ENCODE measurements around the gene NOP16. TPM values are rescaled to one million over a fixed set of nuclear protein-coding genes. Genes with fewer than 3 reads are reported as not detected.

NOP16 gene
- total and polyA plus RNA-seq, 2 of the 13 experiments (the other 11 are each of a cell fraction or from before 2014, with no cell fraction given) = 43.3 to 48.4 TPM

- H3K9me3 ChIP-seq (ENCODE audit: low read length) = no peaks in the 10 kb centered on the region
- FAIRE-seq (no peak), ATAC-seq (no peak), DNase-seq (ENCODE audit: low spot score) (no peak)
- no peak overlapping the region for H3K4me3 ChIP-seq (replicated peaks in 1 of 3; ENCODE audit: insufficient read depth in 1 of 3, low read depth in 2 of 3, low read length in 3 of 3)
- intact Hi-C loops (cut with micrococcal nuclease; ENCODE audit: unreplicated experiment) (no loop called here), in situ Hi-C loops (cut with HindIII; ENCODE audit: extremely low pct_ligation_motif_present, low pct_unique_long_range_greater_than_20kb) (no loop called here)
- TF ChIP-seq CCDC6 (CRISPR knock-in tag; IDR thresholded peaks at IDR 0.05) (no peak), ZNF276 (CRISPR knock-in tag; IDR thresholded peaks at IDR 0.05; ENCODE audit: low read depth) (no peak)
- ChIA-PET POLR2A (interaction anchor here (0.7 to 1.1 kb wide), 2 partner anchors 11 to 137 kb away, joined by 3 read pairs; partner anchors contain the start of gene RNF44), CTCF (ENCODE audit: low intra/inter-chr PET ratio, low total read pairs) (no interaction called here)
- WGBS (ENCODE audit: low lambda C conversion rate) = 93% methylated on average over 14 of the region's 17 CpGs
- no TSS peak for BruUV-seq (replicated peaks)
- 0 out of 5 replicates have a peak, but pooled peaks cover 0 to 2% of the 10 kb centered on the region in 2 experiments for H3K36me3 ChIP-seq (replicated peaks in 1 of 2; ENCODE audit: control insufficient read depth in 1 of 2, insufficient read depth in 2 of 2, low read length in 2 of 2)
- no peaks in the 10 kb centered on the region for H3K27me3 ChIP-seq (ENCODE audit: control insufficient read depth in 1 of 2, insufficient read depth in 2 of 2, low read length in 2 of 2)
- no peak overlapping the region for H3K9ac ChIP-seq (ENCODE audit: insufficient read depth, low read depth, low read length)
- no peaks in the 10 kb centered on the region for H4K20me1 ChIP-seq (ENCODE audit: insufficient read depth, low read length)
- H3K4me1 ChIP-seq (ENCODE audit: insufficient read depth, low read length) = peaks cover 25% of the 10 kb centered on the region
- no peak overlapping the region for H3K27ac ChIP-seq (ENCODE audit: extremely low read length, insufficient read depth, low read length)
- H3K79me2 ChIP-seq (ENCODE audit: insufficient read depth, low read length) = no peaks in the 10 kb centered on the region
- H3K4me2 ChIP-seq (ENCODE audit: low read depth, low read length) = no peak overlapping the region
- no peak overlapping the region for H2AFZ ChIP-seq (ENCODE audit: low read length)
Measured at GRCh38 chr5:176400382-176401156, 12.2 kb upstream of the NOP16 start.

- no peak overlapping the region for H3K27ac ChIP-seq (ENCODE audit: extremely low read length, insufficient read depth, low read length)
- peaks cover 2% of the 10 kb centered on the region in 2 experiments; a peak in 1 of 5 replicates for H3K36me3 ChIP-seq (replicated peaks in 1 of 2; ENCODE audit: control insufficient read depth in 1 of 2, insufficient read depth in 2 of 2, low read length in 2 of 2)
- H3K4me3 ChIP-seq (replicated peaks in 1 of 3; ENCODE audit: insufficient read depth in 1 of 3, low read depth in 2 of 3, low read length in 3 of 3) = no peak overlapping the region
- H3K9ac ChIP-seq (ENCODE audit: insufficient read depth, low read depth, low read length) = no peak overlapping the region
- intact Hi-C loops (cut with micrococcal nuclease; ENCODE audit: unreplicated experiment) (no loop called here), in situ Hi-C loops (cut with HindIII; ENCODE audit: extremely low pct_ligation_motif_present, low pct_unique_long_range_greater_than_20kb) (no loop called here)
- H4K20me1 ChIP-seq (ENCODE audit: insufficient read depth, low read length) = no peaks in the 10 kb centered on the region
- ChIA-PET POLR2A (no interaction called here), CTCF (ENCODE audit: low intra/inter-chr PET ratio, low total read pairs) (no interaction called here)
- no peaks in the 10 kb centered on the region for H3K79me2 ChIP-seq (ENCODE audit: insufficient read depth, low read length)
- no peak for ATAC-seq
- BruUV-seq (replicated peaks) = no TSS peak
- 98% methylated on average over 18 of the region's 18 CpGs for WGBS (ENCODE audit: low lambda C conversion rate)
- H3K27me3 ChIP-seq (ENCODE audit: control insufficient read depth in 1 of 2, insufficient read depth in 2 of 2, low read length in 2 of 2) = no peaks in the 10 kb centered on the region
- H2AFZ ChIP-seq (ENCODE audit: low read length) = no peak overlapping the region
- no peak for FAIRE-seq
- DNase-seq (ENCODE audit: low spot score) = no peak
- peaks cover 7% of the 10 kb centered on the region for H3K4me1 ChIP-seq (ENCODE audit: insufficient read depth, low read length)
- TF ChIP-seq ZNF768 (CRISPR knock-in tag; IDR thresholded peaks at IDR 0.05) = peak; percentile 79
- TF ChIP-seq, protein P1, sequence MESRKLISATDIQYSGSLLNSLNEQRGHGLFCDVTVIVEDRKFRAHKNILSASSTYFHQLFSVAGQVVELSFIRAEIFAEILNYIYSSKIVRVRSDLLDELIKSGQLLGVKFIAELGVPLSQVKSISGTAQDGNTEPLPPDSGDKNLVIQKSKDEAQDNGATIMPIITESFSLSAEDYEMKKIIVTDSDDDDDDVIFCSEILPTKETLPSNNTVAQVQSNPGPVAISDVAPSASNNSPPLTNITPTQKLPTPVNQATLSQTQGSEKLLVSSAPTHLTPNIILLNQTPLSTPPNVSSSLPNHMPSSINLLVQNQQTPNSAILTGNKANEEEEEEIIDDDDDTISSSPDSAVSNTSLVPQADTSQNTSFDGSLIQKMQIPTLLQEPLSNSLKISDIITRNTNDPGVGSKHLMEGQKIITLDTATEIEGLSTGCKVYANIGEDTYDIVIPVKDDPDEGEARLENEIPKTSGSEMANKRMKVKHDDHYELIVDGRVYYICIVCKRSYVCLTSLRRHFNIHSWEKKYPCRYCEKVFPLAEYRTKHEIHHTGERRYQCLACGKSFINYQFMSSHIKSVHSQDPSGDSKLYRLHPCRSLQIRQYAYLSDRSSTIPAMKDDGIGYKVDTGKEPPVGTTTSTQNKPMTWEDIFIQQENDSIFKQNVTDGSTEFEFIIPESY (CRISPR knock-in tag; IDR thresholded peaks at IDR 0.05) = no peak
- no peaks in the 10 kb centered on the region for H3K9me3 ChIP-seq (ENCODE audit: low read length)
- no peak overlapping the region for H3K4me2 ChIP-seq (ENCODE audit: low read depth, low read length)
Measured at GRCh38 chr5:176397736-176398420, 9.5 kb upstream of the NOP16 start.
